IPS DF 4.7 (cell line): ENCODE measurements around the gene SP2.
"Not testable (repeated sequence)": the region's sequence is repeated elsewhere in the genome, so short reads cannot be mapped to it uniquely, and the experiment has no call there.

Experiments
- DNase-seq: peaks from one replicate; pipeline ENCODE4 v3.0.0-alpha.2; 2013; ENCODE audit warnings: low spot score; ENCODE audit errors: extremely low read depth

The SP2 gene

GRCh38 chr17:47918006-47918405 is 22.0 kb downstream of the SP2 start:
- DNase-seq: no peak

- DNase-seq: no peak
These were observed 23.0 kb downstream of the SP2 start for GRCh38 chr17:47918991-47919390.

- DNase-seq: not testable (repeated sequence)
These were observed 23.9 kb downstream of the SP2 start for GRCh38 chr17:47919889-47920288.

GRCh38 chr17:47924785-47925677 is 29.0 kb downstream of the SP2 start:
- DNase-seq: no peak

- DNase-seq: no peak
These were observed 29.6 kb downstream of the SP2 start for GRCh38 chr17:47925678-47925988.

- DNase-seq: no peak
These were observed 31.9 kb downstream of the SP2 start for GRCh38 chr17:47927821-47928400.

GRCh38 chr17:47928415-47928814 is 32.4 kb downstream of the SP2 start:
- DNase-seq: no peak

GRCh38 chr17:47929218-47930000 is 33.4 kb downstream of the SP2 start:
- DNase-seq: no peak

GRCh38 chr17:47931848-47932247 is 35.8 kb downstream of the SP2 start:
- no peak for DNase-seq

- DNase-seq: no peak
These were observed 38.8 kb downstream of the SP2 start for GRCh38 chr17:47934856-47935255.

GRCh38 chr17:47935468-47935867 is 39.4 kb downstream of the SP2 start:
- not testable (repeated sequence) for DNase-seq

- no peak for DNase-seq
These were observed 39.9 kb downstream of the SP2 start for GRCh38 chr17:47935961-47936360.

- DNase-seq: no peak
These were observed 41.9 kb downstream of the SP2 start for GRCh38 chr17:47937941-47938340.

GRCh38 chr17:47941246-47942095 is 45.4 kb downstream of the SP2 start, which contains the start of gene PNPO:
Gene PNPO (plus strand): TSS chr17:47941571. CDS start chr17:47941676, 105 bp downstream.
- peak; percentile 94 for DNase-seq

GRCh38 chr17:47942096-47942510 is 46.1 kb downstream of the SP2 start:
- no peak for DNase-seq

GRCh38 chr17:47942568-47942967 is 46.5 kb downstream of the SP2 start:
- no peak for DNase-seq

GRCh38 chr17:47945080-47945479 is 49.0 kb downstream of the SP2 start:
- no peak for DNase-seq

GRCh38 chr17:47945529-47946508 is 49.8 kb downstream of the SP2 start:
- no peak for DNase-seq

- DNase-seq: no peak
These were observed 50.5 kb downstream of the SP2 start for GRCh38 chr17:47946516-47946915.

- DNase-seq: no peak
These were observed 50.9 kb downstream of the SP2 start for GRCh38 chr17:47946929-47947397.
